K562 (cell line): ENCODE results near the gene NTNG1.

Experiments
- GATA2 ChIP-seq: sonication (generic); formaldehyde crosslinking; IDR thresholded peaks from 2 replicates; pipeline ENCODE4 v1.4.0; 2020; ENCODE audit warnings: mild to moderate bottlenecking, missing genetic modification reagents
- JUNB ChIP-seq: fragments of 450-650 bp; formaldehyde crosslinking; conservative IDR thresholded peaks from 2 replicates; pipeline ENCODE4 v1.4.0; 2020; ENCODE audit warnings: mild to moderate bottlenecking

DNA sequence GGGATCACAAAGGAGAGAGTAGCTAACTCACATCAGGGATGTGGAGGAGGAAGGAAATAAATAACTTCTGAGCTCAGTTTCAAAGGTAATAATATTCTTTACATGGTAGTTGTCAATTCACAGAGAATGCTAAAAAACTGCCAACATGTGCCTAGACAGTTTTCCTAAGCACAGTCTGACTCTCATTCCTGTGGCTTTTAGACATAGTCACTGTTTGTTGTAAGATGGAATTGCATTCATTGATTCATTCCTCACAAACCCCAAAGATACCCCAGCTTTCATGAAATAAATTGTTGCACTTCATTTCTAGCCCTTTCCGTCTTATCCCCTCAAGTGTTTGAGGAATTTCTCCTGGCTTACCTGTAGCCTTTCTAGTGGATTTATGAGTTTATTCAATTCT is 263.9 kb downstream of the NTNG1 start:
- no peak for TF ChIP-seq GATA2 (CRISPR knock-in tag)
- no peak for TF ChIP-seq JUNB (CRISPR knock-in tag)
